ENCODE data around the gene PER3.
"Not testable (repeated sequence)": the region's sequence is repeated elsewhere in the genome, so short reads cannot be mapped to it uniquely, and the experiment has no call there.

The PER3 gene

GRCh38 chr1:7780976-7781375, 3.1 kb upstream of the PER3 start:
- DNase-seq = no peak

DNA sequence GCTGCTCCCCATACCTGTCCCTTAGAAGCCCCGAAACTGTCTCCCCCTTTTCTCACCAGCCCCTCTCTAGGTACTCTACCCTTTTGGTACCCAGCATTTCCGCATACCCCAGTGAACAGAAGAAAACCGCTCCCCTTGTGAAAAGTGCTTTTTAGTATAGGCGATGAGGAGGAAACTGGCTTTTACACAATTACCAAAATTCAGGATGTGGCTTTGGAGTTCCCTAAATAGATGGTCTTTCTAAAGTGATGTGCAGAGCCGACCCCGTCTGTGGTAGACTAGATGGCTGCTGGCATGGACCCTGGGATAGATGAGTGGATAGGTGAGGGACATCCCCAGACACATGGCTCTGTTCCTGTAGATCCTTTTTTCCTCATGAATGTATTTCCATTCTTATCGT, 2.6 kb upstream of the PER3 start:
- DNase-seq = no peak

- DNase-seq = no peak
Observed at GRCh38 chr1:7781923-7782495, 2.1 kb upstream of the PER3 start.

DNA sequence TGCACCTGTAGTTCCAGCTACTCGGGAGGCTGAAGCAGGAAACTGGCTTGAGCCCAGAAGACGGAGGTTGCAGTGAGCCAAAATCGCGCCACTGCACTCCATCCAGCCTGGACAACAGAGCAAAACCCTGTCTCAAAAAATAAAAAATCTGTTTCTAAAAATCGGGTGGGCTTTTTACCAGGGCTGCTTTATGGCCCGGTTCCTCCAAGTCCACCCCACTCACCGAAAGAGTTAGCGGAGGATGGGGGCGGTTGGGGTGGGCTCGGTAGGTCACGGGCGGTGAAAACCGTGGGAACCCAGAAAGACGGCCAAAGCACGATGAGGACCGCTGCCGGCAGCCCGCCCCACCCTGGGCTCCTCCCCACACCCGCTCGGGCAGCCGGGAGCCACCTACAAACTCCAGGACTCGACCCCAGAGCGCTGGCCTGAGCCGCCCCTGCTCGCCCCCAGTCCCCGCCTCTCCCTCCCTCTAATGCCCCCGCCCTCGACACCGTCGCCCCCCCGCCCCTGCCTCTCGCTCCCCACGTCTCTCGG, 846 bp upstream of the PER3 start:
- DNase-seq = peak; percentile 43

DNA sequence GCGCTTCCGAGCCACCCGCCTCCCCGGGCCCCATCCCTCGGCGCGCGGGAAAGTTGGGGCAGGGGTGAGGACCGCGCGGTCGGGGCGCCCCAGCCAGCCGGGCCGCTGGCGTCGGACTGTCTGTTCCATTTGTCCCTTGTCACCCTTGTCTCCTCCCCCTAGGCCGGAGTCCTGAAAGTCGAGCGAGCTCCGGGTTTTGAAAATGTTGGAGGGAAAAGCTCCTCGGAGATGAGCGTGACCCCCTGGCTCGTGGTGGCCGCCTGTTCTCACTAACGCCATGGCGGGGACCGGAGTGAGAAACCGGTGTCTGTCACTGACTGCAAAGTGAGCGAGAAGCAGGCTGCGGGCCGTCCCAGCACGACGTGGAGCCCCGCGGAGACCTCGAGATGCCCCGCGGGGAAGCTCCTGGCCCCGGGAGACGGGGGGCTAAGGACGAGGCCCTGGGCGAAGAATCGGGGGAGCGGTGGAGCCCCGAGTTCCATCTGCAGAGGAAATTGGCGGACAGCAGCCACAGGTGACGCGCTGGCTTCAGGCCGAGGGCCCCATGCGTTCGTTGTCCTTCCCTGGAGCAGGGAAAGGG, 491 bp downstream of the PER3 start:
- DNase-seq = no peak

GRCh38 chr1:7785108-7785507, 1.0 kb downstream of the PER3 start:
- no peak for DNase-seq

DNA sequence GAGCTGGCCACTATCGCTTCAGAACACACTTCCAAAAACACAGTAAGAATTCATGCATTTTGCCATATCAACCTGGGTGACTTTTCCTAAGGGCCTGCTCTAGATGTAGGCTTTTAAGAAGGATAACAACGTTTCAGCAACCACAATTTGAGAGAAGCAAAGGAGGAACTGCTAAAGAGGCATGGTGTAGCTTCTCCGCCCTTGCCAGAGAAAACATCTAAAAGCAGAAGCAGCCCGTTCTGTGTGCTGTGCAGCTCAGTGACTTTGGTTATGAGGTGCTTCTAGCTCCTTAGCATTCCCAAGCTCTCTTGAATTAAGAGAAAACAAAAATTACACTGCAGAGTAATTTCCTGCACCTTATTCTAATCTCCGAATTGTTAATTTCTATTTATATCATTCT, 2.7 kb downstream of the PER3 start:
- no peak for DNase-seq

DNA sequence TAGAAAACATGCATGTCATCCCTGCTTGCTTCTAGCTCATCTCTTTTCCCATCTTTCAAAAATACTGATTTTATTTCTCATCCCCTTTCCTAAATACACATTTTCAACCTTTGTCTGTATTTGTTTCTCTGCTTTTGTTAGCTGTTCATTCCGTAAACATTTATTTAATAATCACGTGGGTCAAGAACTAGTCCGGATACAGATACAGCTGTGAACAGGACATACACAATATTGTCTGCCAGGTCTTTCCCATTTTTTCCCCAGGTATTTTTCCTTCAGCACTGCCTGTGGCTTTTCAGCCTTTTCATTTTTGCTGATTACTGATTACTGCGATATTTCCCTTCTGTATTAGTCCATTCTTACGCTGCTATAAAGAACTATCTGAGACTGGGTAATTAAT, 5.7 kb downstream of the PER3 start:
- no peak for DNase-seq

DNA sequence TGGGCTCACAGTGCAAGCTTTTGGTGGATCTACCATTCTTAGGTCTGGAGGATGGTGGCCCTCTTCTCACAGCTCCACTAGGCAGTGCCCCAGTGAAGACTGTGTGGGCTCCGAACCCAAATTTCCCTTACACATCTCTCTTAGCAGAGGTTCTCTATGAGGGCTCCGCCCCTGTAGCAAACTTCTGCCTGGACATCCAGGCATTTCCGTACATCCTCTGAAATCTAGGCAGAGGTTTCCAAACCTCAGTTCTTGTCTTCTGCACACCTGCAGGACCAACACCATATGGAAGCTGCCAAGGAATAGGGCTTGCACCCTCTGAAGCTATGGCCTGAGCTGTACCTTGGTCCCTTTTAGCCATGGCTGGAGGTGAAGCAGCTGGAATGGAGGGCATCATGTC, 6.9 kb downstream of the PER3 start:
- not testable (repeated sequence) for DNase-seq

GRCh38 chr1:7795406-7795805, 11.3 kb downstream of the PER3 start:
- no peak for DNase-seq

DNA sequence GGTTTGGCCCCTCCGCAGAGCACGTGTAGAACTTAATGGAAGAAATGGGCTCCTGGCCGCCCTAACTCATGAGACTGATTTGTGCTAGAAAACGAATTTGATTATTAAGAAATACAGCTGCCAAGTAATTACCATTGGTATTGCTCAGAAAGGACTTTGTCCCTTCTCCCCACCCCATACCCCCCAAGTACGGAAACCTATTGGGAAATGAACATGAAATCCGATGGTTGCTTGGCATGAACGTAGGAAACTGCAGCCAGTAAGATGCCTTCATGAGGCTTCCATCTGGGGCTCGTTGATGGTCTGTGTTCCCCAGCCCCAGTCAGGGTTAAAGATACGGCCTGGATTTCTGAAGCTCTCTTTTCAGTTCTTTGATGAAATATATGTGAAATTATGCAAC, 21.4 kb downstream of the PER3 start:
- no peak for DNase-seq

GRCh38 chr1:7808253-7808844, 24.3 kb downstream of the PER3 start:
- DNase-seq = peak; percentile 14

DNA sequence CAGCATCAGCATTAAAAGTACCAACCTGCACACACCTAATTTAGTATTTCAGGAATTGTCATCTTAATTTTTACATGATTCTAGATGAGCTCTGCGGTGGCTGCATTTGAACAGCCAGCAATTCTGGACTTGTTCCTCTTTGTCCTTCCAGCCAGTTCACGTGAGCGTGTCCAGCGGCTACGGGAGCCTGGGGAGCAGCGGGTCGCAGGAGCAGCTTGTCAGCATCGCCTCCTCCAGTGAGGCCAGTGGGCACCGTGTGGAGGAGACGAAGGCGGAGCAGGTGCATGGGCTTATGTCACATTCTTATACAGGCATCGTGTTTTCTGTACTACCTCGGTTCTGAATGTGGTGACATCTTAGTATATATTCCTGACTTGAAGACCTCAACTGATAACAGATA, 25.7 kb downstream of the PER3 start:
- DNase-seq = no peak

DNA sequence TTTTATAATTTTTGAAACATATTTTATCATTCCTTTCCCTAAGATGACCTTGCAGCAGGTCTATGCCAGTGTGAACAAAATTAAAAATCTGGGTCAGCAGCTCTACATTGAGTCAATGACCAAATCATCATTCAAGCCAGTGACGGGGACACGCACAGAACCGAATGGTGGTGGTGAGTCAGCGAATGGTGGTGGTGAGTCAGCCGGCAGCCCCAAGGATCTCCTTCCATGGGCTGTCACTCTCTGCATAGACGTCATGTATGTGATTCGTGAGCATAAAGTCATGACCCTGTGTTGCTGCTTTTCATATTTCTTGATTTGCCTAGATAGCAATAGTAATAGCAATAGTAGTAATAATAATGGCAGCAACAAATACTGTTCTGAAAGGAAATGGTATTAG, 26.3 kb downstream of the PER3 start:
- DNase-seq = peak; percentile 83

DNA sequence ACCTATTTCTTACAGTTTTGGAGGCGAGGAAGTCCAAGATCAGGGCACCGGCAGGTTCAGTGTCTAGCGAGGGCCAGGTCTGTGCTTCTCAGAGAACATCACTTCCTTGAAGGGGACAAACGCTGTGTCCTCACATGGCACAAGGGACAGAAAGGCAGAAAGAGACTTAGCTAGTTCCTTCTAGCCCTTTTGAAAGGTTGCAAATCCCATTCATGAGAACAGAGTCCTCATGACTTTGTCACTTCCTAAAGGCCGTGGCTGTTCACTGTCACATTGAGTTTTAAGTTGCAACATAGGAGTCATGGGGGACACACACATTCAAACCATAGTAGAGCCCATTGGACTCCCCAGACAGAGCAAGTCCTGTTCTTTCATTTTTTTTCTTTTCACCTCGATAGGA, 27.4 kb downstream of the PER3 start:
- no peak for DNase-seq

GRCh38 chr1:7813677-7814373, 29.7 kb downstream of the PER3 start:
- DNase-seq = no peak

DNA sequence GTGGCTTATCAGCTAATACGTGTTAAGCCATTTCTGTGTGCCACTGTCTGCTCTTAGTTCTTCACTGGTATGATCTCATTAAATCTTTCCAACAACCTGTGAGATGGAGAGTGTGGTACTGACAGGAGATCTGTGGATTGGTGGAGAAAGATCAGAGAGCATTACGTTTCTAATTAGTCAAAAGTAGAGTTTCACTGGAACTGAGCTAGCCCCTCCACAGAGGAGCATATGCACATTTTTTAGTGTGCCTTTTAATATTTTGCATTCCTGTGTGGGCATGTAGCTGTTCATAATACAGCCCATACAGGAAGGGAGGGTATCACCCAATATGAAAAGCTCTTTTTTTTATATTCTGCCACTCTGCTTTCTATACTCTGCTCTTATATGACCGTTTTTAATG, 37.2 kb downstream of the PER3 start:
- no peak for DNase-seq

DNA sequence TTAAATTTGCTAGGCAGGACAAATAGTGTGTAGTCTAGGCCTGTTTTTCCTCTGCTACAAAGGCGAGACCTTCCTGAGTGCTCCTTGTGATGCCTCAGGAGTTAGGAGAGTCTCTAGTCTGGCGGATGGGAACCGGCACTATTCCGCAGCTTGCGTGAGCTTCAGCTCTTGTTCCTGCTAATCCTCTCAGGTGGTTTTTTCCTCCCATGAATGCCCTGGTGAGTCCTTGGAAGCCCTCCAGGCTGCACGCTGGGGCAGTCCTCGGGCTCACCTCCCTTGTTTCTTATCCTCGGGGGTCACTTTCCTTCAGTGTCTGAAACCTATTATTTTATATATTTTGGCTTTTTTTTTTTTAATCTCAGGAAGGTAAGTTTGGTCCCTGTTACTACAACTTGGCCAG, 40.6 kb downstream of the PER3 start:
- DNase-seq = no peak

- DNase-seq = no peak
Observed at GRCh38 chr1:7826363-7826762, 42.3 kb downstream of the PER3 start.

GRCh38 chr1:7827126-7827955, 43.2 kb downstream of the PER3 start:
- no peak for DNase-seq

GRCh38 chr1:7831458-7831857, 47.4 kb downstream of the PER3 start:
- no peak for DNase-seq

- no peak for DNase-seq
Observed at GRCh38 chr1:7833035-7833434, 48.9 kb downstream of the PER3 start.

DNA sequence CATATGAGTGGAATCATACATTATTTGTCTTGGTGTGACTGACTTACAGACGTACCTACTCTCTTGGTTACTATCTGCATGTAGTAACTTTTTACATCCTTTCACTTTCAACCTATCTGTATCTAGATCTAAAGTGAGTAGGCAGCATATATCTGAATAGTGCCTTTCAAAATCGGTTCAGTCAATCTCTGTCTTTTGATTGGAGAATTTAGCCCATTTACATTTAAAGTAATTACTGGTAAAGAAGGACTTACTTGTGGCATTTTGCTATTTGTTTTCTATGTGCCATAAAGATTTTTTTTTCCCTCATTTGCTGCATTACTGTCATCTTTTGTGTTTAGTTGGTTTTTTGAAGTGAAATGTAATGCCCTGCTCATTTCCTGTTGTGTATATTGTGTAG, 54.6 kb downstream of the PER3 start:
- DNase-seq = no peak

All from fibroblast of upper back skin (primary cell).